ENCODE data around the gene CC2D2B. TPM values are rescaled to one million over a fixed set of nuclear protein-coding genes. Genes with fewer than 3 reads are reported as not detected.
"Not testable (repeated sequence)": the region's sequence is repeated elsewhere in the genome, so short reads cannot be mapped to it uniquely, and the experiment has no call there.

Gene CC2D2B
- total RNA-seq, 1 donor from 2014 or later: 0.30 TPM

- Mint-ChIP-seq H3K27ac (ENCODE audit: unreplicated experiment) (no peak overlapping the region), H3K4me3 (ENCODE audit: unreplicated experiment) (no peak overlapping the region), H3K27me3 (ENCODE audit: low read depth) (no peaks in the 10 kb centered on the region), H3K4me1 (ENCODE audit: low read depth) (no peaks in the 10 kb centered on the region), H3K36me3 (ENCODE audit: low read depth) (peaks cover 15% of the 10 kb centered on the region), H3K9me3 (ENCODE audit: low read depth) (no peaks in the 10 kb centered on the region)
- DNase-seq (ENCODE audit: low spot score): no peak
- no peak for TF ChIP-seq CTCF (IDR thresholded peaks at IDR 0.05)
Measured at GRCh38 chr10:95889830-95890229, 17.9 kb upstream of the CC2D2B start.

GRCh38 chr10:95896071-95896850 is 11.5 kb upstream of the CC2D2B start:
- H3K36me3 Mint-ChIP-seq (ENCODE audit: low read depth): peaks cover 30% of the 10 kb centered on the region
- no peaks in the 10 kb centered on the region for H3K9me3 Mint-ChIP-seq (ENCODE audit: low read depth)
- no peaks in the 10 kb centered on the region for H3K4me1 Mint-ChIP-seq (ENCODE audit: low read depth)
- TF ChIP-seq CTCF (IDR thresholded peaks at IDR 0.05): no peak
- H3K4me3 Mint-ChIP-seq (ENCODE audit: unreplicated experiment): no peak overlapping the region
- no peak overlapping the region for H3K27ac Mint-ChIP-seq (ENCODE audit: unreplicated experiment)
- no peaks in the 10 kb centered on the region for H3K27me3 Mint-ChIP-seq (ENCODE audit: low read depth)
- no peak for DNase-seq (ENCODE audit: low spot score)

GRCh38 chr10:95905897-95906580 is 1.7 kb upstream of the CC2D2B start:
- not testable (repeated sequence) for H3K36me3 Mint-ChIP-seq (ENCODE audit: low read depth); H3K4me3 Mint-ChIP-seq (ENCODE audit: unreplicated experiment); H3K27me3 Mint-ChIP-seq (ENCODE audit: low read depth); H3K9me3 Mint-ChIP-seq (ENCODE audit: low read depth); DNase-seq (ENCODE audit: low spot score); H3K27ac Mint-ChIP-seq (ENCODE audit: unreplicated experiment)
- H3K4me1 Mint-ChIP-seq (ENCODE audit: low read depth): peaks cover 16% of the 10 kb centered on the region

- Mint-ChIP-seq H3K4me3 (ENCODE audit: unreplicated experiment) (peak overlapping the region; percentile 98), H3K4me1 (ENCODE audit: low read depth) (peaks cover 16% of the 10 kb centered on the region), H3K36me3 (ENCODE audit: low read depth) (peaks cover 5% of the 10 kb centered on the region), H3K9me3 (ENCODE audit: low read depth) (no peaks in the 10 kb centered on the region), H3K27ac (ENCODE audit: unreplicated experiment) (peak overlapping the region; percentile 98), H3K27me3 (ENCODE audit: low read depth) (peaks cover 6% of the 10 kb centered on the region)
- DNase-seq (ENCODE audit: low spot score): no peak
- peak; percentile 63 for TF ChIP-seq CTCF (IDR thresholded peaks at IDR 0.05)
Measured at GRCh38 chr10:95906677-95907455, 909 bp upstream of the CC2D2B start.

GRCh38 chr10:95908450-95908849 is 675 bp downstream of the CC2D2B start:
- peaks cover 16% of the 10 kb centered on the region for H3K4me1 Mint-ChIP-seq (ENCODE audit: low read depth)
- H3K27me3 Mint-ChIP-seq (ENCODE audit: low read depth): peaks cover 16% of the 10 kb centered on the region
- H3K27ac Mint-ChIP-seq (ENCODE audit: unreplicated experiment): no peak overlapping the region
- no peaks in the 10 kb centered on the region for H3K9me3 Mint-ChIP-seq (ENCODE audit: low read depth)
- no peak overlapping the region for H3K4me3 Mint-ChIP-seq (ENCODE audit: unreplicated experiment)
- no peak for TF ChIP-seq CTCF (IDR thresholded peaks at IDR 0.05)
- peaks cover 1% of the 10 kb centered on the region for H3K36me3 Mint-ChIP-seq (ENCODE audit: low read depth)
- DNase-seq (ENCODE audit: low spot score): no peak

Measured in chondrocyte (in vitro differentiated cells).